Epidermal melanocyte (primary cell): ENCODE data around the gene DLG2.

Experiments used
- DNase-seq: peaks from one replicate; pipeline ENCODE4 v3.0.0; 2011; ENCODE audit warnings: low spot score; ENCODE audit not compliant: insufficient read length

The DLG2 gene

DNA sequence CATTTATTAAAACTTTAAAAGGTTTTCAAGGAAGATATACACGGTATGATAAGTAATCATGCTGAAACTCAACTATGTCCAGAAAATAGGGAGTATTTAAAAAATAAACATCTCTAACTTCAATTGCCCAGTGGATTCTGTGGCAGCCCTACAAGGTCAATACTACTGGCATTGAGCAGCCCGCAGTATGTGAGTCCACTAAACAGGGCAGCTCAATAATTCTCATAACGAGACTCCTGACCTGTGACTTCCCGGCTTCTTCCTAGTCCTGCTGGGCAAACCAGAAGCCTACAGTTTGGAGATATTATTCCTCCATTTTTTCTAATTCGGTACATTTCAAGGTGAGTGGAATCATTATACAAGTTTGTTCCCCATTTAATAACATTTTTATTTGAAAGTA, 1760.5 kb downstream of the DLG2 start:
- DNase-seq, result no peak

DNA sequence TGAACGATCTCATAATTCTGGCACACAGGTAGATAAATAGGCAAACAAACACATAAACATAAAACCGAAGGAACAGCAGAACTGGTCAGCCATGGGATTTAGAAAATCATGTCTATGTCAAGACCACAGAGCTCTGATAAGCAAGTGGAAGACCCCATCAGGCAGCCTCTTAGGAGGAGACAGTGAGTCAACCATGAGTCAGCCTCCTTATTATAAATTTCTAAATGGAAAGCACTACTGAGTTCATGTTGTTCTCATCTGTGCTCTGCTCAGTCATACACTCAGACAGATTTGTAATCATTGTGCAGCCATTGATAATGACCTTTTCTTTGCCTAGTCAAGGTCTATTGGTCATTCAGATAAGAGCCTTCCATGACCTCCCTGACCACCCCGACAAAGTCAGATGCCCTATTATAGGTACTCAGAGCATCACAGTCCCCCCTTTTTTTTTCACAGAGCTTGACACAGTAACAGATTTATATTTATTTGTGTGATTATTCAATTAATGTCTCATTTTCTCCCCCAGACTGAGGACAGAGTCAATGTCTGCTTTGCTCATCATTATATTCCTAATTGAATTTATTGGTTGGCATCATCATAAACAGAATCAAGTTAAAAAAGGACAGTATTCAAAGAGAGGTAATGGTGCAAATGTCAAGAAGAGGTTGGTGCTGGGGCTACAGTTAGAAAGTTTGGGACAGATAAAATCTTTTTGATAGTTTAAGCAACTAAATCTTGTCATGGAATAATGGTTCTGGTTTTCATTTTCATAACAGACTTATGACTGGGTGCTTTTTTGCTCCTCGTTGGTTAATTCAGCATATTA, 1761.3 kb downstream of the DLG2 start:
- DNase-seq, result no peak

- no peak for DNase-seq
Measured at GRCh38 chr11:83864412-83865057, 1762.6 kb downstream of the DLG2 start.

GRCh38 chr11:83863272-83863671, 1763.9 kb downstream of the DLG2 start:
- DNase-seq, result no peak

GRCh38 chr11:83862691-83863090, 1764.5 kb downstream of the DLG2 start:
- no peak for DNase-seq

- DNase-seq, result no peak
Measured at GRCh38 chr11:83862033-83862432, 1765.1 kb downstream of the DLG2 start.

DNA sequence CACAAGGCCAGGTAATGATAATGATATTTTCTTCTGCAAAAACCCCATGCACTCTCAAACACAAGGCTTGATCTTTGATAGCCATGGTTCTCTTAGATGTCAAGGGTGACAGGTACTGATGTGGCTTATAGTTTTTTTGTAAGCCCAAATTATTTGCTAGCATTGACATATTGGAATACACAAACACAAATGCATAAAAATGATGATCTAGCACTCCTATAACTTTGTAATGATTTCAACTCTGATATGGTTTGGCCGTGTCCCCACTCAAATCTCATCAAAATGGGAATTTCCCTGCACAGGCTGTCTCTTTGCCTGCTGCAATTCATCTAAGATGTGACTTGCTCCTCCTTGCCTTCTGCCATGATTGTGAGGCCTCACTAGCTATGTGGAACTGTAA, 1768.5 kb downstream of the DLG2 start:
- no peak for DNase-seq

GRCh38 chr11:83855237-83855636, 1771.9 kb downstream of the DLG2 start:
- DNase-seq, result no peak

DNA sequence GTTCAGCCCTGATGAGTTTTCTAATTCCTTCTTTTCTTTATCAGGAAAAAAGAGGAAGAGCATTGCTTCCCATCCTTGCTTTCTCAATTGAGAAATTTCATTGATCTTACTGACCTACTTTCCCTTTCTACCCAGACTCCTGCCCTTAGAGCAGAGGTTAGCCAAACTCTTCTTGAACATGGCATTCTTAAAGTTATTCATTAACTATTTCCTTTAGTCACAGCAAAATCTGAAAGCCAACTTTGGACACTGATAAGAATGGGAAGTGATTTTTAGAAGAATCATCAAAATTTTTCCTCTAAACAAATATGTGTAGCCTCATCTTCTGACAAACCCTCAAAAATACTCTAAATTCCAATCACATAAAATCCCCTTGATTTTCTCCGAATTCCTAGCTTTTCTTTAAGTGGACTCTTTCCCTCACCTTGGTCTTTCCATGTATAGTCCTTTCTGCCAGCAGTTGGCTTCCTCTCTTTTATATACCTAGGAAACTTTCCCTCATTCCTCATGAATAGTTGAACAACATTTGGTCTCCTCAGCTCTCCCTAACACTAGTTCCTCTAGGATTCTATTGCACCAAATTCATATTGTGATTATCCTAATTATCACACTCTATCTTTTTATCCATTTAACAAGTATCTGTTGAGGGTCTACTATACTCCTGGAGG, 1774.2 kb downstream of the DLG2 start:
- no peak for DNase-seq

DNA sequence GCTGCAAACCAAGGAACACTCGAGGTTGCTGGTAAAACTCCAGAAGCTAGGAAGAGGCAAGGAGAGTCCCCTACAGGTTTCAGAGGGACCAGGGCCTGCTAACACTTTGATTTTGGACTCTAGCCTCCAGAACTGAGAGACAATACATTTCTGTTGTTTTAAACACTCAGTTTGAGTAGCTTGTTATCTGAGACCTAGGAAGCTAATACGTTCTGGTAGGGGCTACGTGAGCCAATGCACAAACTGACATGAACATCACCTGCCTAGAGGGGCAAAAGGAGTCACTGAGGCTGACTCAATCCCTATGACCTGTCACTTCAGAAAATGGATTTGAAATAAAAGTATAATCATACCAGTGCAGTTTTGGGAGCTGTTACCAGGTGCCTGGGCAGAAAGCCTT, 1775.1 kb downstream of the DLG2 start:
- DNase-seq, result no peak

- DNase-seq, result no peak
Measured at GRCh38 chr11:83847467-83848034, 1779.6 kb downstream of the DLG2 start.

- DNase-seq, result no peak
Measured at GRCh38 chr11:83845797-83846196, 1781.3 kb downstream of the DLG2 start.

DNA sequence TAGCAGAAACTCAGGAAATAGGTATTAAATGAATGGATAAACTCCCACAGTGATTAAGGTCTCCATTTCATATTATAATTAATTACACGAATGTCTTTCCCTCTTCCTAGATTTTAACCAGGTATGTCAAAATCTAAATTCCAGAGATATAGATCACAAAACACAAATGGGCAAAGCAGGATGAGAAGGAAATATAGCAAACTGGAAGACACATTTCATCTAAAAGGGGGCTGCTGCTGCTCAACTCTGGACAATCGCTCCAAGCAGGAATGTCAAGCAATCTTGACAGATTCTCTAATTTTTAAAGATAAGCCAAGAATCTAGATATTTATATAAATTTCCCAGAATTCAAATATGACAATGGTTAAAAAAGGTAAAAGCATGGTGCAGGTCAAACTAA, 1786.8 kb downstream of the DLG2 start:
- DNase-seq, result no peak

DNA sequence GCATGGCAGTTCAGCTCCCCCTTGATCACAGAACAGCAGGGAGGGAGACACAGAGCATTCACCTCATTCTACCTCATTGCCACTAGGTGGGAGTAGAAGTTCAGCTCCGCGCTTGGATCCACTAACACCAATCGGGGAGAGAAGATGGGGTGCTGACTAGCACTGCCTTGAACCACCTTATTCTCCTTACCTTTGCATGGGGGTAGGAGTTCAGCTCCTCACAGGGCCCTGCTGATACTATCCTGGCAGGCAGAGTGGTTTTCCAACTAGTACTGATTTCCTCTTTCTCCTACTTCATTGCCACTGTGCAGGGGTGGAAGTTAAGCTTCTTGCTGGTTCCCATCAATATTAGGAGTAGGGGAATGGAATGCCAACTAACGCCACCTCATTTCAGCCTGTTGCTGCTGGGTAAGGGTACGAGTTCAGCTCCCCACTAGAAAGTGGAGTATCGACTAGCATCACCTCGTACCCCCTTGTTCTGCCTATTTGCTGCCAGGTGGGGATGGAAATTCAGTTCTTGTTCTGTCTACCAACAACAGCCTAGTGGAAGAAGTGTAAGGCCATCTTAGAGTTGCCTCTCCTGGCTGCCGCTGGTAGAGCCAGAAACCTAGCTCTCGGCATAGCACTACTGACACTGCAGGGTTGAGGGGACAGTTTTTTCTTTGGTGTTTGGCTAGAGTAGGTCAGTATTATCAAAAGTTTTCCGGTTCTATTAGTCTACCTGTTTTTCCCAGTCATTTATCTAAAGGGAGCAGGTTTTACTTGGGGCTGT, 1790.1 kb downstream of the DLG2 start:
- peak; percentile 73 for DNase-seq

GRCh38 chr11:83836065-83836464, 1791.1 kb downstream of the DLG2 start:
- DNase-seq, result no peak

- DNase-seq, result no peak
Measured at GRCh38 chr11:83835423-83835822, 1791.7 kb downstream of the DLG2 start.

DNA sequence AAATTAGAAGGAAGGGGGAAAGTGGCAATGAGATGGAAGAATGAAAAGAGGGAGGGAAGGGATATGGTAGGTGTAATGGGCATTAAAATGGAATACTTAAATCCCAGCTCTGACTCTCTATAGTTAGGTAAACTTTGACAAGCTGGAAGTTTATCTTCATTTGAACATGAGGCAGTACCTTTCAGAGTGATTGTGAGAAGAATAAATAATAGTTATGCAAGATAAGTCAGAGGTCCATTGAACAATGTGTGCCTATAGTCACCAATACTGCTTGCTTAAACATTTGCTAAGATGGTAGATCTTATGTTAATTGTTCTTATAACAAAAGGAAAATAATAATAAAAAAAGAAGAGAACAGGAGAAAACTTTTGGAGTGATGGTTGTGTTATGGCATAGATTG, 1795.2 kb downstream of the DLG2 start:
- DNase-seq, result no peak

- DNase-seq, result no peak
Measured at GRCh38 chr11:83827940-83828554, 1799.1 kb downstream of the DLG2 start.

- DNase-seq, result no peak
Measured at GRCh38 chr11:83827520-83827919, 1799.6 kb downstream of the DLG2 start.

DNA sequence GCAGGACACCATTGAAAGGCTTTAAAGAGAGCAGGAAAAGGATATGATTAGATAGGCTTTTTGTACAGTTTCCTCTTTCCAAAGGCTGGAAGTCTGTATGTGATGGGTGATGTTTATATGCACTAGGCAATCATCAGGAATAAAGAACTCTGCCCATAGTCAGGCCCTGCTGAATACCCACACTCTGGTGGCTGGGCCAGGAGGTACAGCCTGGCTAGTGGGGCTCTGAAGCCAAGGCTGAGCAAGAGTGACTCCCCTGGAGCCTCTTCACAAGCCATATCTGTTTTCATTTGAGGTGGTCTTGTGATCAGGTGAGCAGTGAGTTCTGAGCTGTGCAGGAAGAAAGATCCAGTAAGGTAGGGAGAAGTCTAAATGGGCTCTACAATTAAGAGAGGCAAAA, 1801.1 kb downstream of the DLG2 start:
- no peak for DNase-seq

DNA sequence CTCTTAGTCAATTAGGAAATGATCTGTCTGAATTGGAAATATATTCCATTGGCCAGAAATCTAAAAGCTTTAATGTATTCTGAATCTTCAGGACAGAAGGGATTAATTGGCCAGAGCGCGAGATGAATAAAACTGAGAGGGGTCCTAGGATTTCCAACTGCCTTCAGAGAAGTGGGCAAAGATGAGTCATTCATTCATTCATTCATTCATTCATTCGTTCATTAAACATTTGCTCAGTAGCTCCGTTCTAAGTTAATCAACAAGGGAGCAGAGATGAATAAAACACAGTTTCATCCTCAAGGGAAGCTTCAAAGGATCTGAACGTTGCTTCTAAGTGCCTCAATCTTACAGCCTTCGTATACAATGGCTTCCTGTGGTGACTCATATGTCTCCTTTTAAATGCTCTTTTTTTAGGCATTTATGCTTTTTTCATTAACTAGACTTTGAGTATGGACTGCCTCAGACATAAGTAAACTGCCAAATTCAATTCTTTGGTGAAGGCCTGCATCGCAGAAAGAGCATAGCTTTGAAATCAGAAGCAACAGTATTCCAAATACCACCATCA, 1803.6 kb downstream of the DLG2 start:
- no peak for DNase-seq
